Esophagus squamous epithelium (tissue), 5 donors: ENCODE data around the gene SARS2. TPM values are rescaled to one million over a fixed set of nuclear protein-coding genes. Genes with fewer than 3 reads are reported as not detected.
"Not testable (repeated sequence)": the region's sequence is repeated elsewhere in the genome, so short reads cannot be mapped to it uniquely, and the experiment has no call there.

Experiments
- DNase-seq: peaks from one replicate; lab custom pipeline; 2025; lab: John Stamatoyannopoulos, UW
- H3K27ac ChIP-seq, 4 donors: fragments of 200-600 bp; sonication (generic); one replicate each; pipeline ENCODE4 v1.5.1; 2016 to 2019; ENCODE audit warnings: mild to moderate bottlenecking in 1 of 4
- H3K27me3 ChIP-seq, 4 donors: fragments of 200-600 bp; sonication (generic); 1 replicate in 3 of 4; 2 replicates in 1 of 4; pipeline versions ENCODE4 v1.5.1 to v1.6.0; 2017 to 2021; ENCODE audit warnings: antibody characterized with exemption in 1 of 4
- H3K36me3 ChIP-seq, 3 donors: fragments of 200-600 bp; sonication (generic); one replicate each; pipeline ENCODE4 v1.5.1; 2016 to 2019
- H3K4me1 ChIP-seq, 3 donors: fragments of 200-600 bp; sonication (generic); one replicate each; pipeline ENCODE4 v1.5.1; 2017 to 2019
- H3K4me3 ChIP-seq, 4 donors: fragments of 200-600 bp; sonication (generic); 1 replicate in 3 of 4; 2 replicates in 1 of 4; pipeline ENCODE4 v1.5.1; 2016 to 2019; ENCODE audit warnings: mild to moderate bottlenecking in 2 of 4, moderate library complexity in 1 of 4
- H3K9me3 ChIP-seq, 3 donors: fragments of 200-600 bp; sonication (generic); one replicate each; pipeline ENCODE4 v1.5.1; 2016 to 2019
- CTCF ChIP-seq, 6 experiments: fragments of 450-650 bp in 4 of 6; fragments of 200-600 bp in 2 of 6; sonication (generic) in 2 of 6; IDR thresholded peaks; one replicate each; pipeline ENCODE4 v1.5.1; 2016 to 2019; ENCODE audit warnings: antibody characterized with exemption in 6 of 6, mild to moderate bottlenecking in 4 of 6, moderate library complexity in 4 of 6
- POLR2A ChIP-seq, 4 donors: fragments of 450-650 bp; IDR thresholded peaks; one replicate each; pipeline ENCODE4 v1.6.1; 2017; ENCODE audit warnings: antibody characterized with exemption in 4 of 4, mild to moderate bottlenecking in 4 of 4, moderate library complexity in 3 of 4
- WGBS, 2 donors: methylation state at CpG; one replicate each; pipeline ENCODE4 v1.1.5; 2018; 5-methylcytosine and 5-hydroxymethylcytosine counted together
- intact Hi-C: fragments of 100-400 bp; cut with DNase I; formaldehyde crosslinking; loops from one replicate; pipeline ENCODE4 v1.15.0; 2022
- total RNA-seq, 4 donors: library from RNA; depleted of rRNA; stranded (reverse); fragments of >200 nt; gene quantifications; one replicate each; pipeline ENCODE4 v1.1.0, GENCODE V29; 2016
- donor health status: DM: yes; HTN: yes; CAD: no.

Gene SARS2
- total RNA-seq, 4 donors from 2014 or later, result 21.2 to 32.7 (median 25.2) TPM

GRCh38 chr19:38970664-38971532 lies 40.3 kb upstream of the SARS2 start:
- Histone ChIP-seq H3K27ac (no peak overlapping the region), H3K9me3 (no peaks in the 10 kb centered on the region), H3K27me3 (peaks cover 0 to 9% (median 0%) of the 10 kb centered on the region in 4 donors), H3K36me3 (peaks cover 0 to 5% (median 0%) of the 10 kb centered on the region in 3 donors), H3K4me3 (no peak overlapping the region), H3K4me1 (peaks cover 4 to 20% (median 4%) of the 10 kb centered on the region in 3 donors)
- 72 to 76% methylated on average over 12 of the region's 12 CpGs for WGBS, 2 donors
- DNase-seq, result no peak
- intact Hi-C loops, result no loop called here
- TF ChIP-seq CTCF (IDR thresholded peaks at IDR 0.05) (no peak), POLR2A (IDR thresholded peaks at IDR 0.05) (no peak)

GRCh38 chr19:38966149-38966548 lies 35.6 kb upstream of the SARS2 start:
- WGBS, 2 donors, result 93 to 100% methylated on average over 4 to 5 of the region's 5 CpGs
- H3K27ac ChIP-seq, H3K27me3 ChIP-seq, H3K36me3 ChIP-seq, H3K4me3 ChIP-seq, DNase-seq, H3K9me3 ChIP-seq: not testable (repeated sequence)
- H3K4me1 ChIP-seq, result peaks cover 0 to 13% (median 2%) of the 10 kb centered on the region in 3 donors
- intact Hi-C loops, result loop anchor here (10.0 kb wide), 1 partner anchor 359 kb away; the partner anchor contains the start of gene LRFN1

GRCh38 chr19:38964738-38965137 lies 34.2 kb upstream of the SARS2 start:
- no peak overlapping the region for H3K4me3 ChIP-seq
- no peaks in the 10 kb centered on the region for H3K9me3 ChIP-seq
- no peak overlapping the region for H3K27ac ChIP-seq
- DNase-seq, result no peak
- H3K36me3 ChIP-seq, result peaks cover 0 to 9% (median 0%) of the 10 kb centered on the region in 3 donors
- no peak for TF ChIP-seq CTCF (IDR thresholded peaks at IDR 0.05)
- TF ChIP-seq POLR2A (IDR thresholded peaks at IDR 0.05), result no peak
- WGBS, 2 donors, result 78 to 92% methylated on average over 2 of the region's 2 CpGs
- no peaks in the 10 kb centered on the region for H3K27me3 ChIP-seq
- intact Hi-C loops, result loop anchor here (10.0 kb wide), 1 partner anchor 360 kb away; the partner anchor contains the start of gene LRFN1
- peaks cover 0 to 13% (median 0%) of the 10 kb centered on the region in 3 donors for H3K4me1 ChIP-seq

- TF ChIP-seq POLR2A (IDR thresholded peaks at IDR 0.05) (no peak), CTCF (IDR thresholded peaks at IDR 0.05) (no peak)
- no peak for DNase-seq
- no peak overlapping the region for H3K4me3 ChIP-seq
- WGBS, 2 donors, result 73 to 78% methylated on average over 5 of the region's 5 CpGs
- H3K27me3 ChIP-seq, result no peaks in the 10 kb centered on the region
- peaks cover 0 to 9% (median 0%) of the 10 kb centered on the region in 3 donors for H3K36me3 ChIP-seq
- no peak overlapping the region for H3K27ac ChIP-seq
- no peaks in the 10 kb centered on the region for H3K9me3 ChIP-seq
- intact Hi-C loops, result loop anchor here (10.0 kb wide), 1 partner anchor 365 kb away; the partner anchor contains the start of gene LRFN1
- peaks cover 0 to 13% (median 0%) of the 10 kb centered on the region in 3 donors for H3K4me1 ChIP-seq
These were observed 29.1 kb upstream of the SARS2 start for GRCh38 chr19:38959618-38960017.

- Histone ChIP-seq H3K4me3 (no peak overlapping the region), H3K27me3 (no peaks in the 10 kb centered on the region), H3K4me1 (peaks cover 0 to 13% (median 0%) of the 10 kb centered on the region in 3 donors), H3K9me3 (no peaks in the 10 kb centered on the region), H3K27ac (no peak overlapping the region), H3K36me3 (peaks cover 0 to 9% (median 0%) of the 10 kb centered on the region in 3 donors)
- DNase-seq, result no peak
- intact Hi-C loops, result no loop called here
- TF ChIP-seq CTCF (IDR thresholded peaks at IDR 0.05), result no peak
- no peak for TF ChIP-seq POLR2A (IDR thresholded peaks at IDR 0.05)
- 79 to 91% methylated on average over 2 of the region's 2 CpGs for WGBS, 2 donors
These were observed 27.7 kb upstream of the SARS2 start for GRCh38 chr19:38958301-38958700.
